HepG2 (cell line): ENCODE measurements around the gene PSMB3. TPM values are rescaled to one million over a fixed set of nuclear protein-coding genes. Genes with fewer than 3 reads are reported as not detected.

ENCODE experiments used
- AHR ChIP-seq: IDR thresholded peaks from 2 replicates; pipeline ENCODE4 v1.6.1; 2018; ENCODE audit warnings: missing genetic modification reagents, missing compliant biosample characterization
- CHD2 ChIP-seq: IDR thresholded peaks from 2 replicates; pipeline ENCODE4 v1.6.1; 2011; ENCODE audit warnings: low read depth, low read length, improper control_type of control experiment
- HNF4A ChIP-seq: sonication (generic); formaldehyde crosslinking; IDR thresholded peaks from 2 replicates; pipeline ENCODE4 v1.4.0; 2020; ENCODE audit warnings: missing genetic modification reagents
- NCOA1 ChIP-seq: sonication (generic); formaldehyde crosslinking; IDR thresholded peaks from 2 replicates; pipeline ENCODE4 v1.9.0; 2021; ENCODE audit warnings: missing genetic modification reagents
- NONO ChIP-seq, 2 experiments: fragments of 450-650 bp in 1 of 2; sonication (generic) in 1 of 2; formaldehyde crosslinking in 1 of 2; IDR thresholded peaks in 1 of 2; conservative IDR thresholded peaks in 1 of 2; 2 replicates each; pipeline versions ENCODE4 v1.6.1 to v1.8.0; 2017 to 2022; ENCODE audit warnings: mild to moderate bottlenecking in 1 of 2, missing genetic modification reagents in 1 of 2, moderate library complexity in 1 of 2
- SMAD3 ChIP-seq: sonication (generic); formaldehyde crosslinking; IDR thresholded peaks from 2 replicates; pipeline ENCODE4 v1.4.0; 2020; ENCODE audit warnings: missing genetic modification reagents
- SRSF1 ChIP-seq: fragments of 200-400 bp; formaldehyde crosslinking; optimal IDR thresholded peaks from 2 replicates; pipeline ENCODE3; 2017; ENCODE audit warnings: mild to moderate bottlenecking, low read depth, low read length, moderate library complexity
- ZNF225 ChIP-seq: sonication (generic); formaldehyde crosslinking; IDR thresholded peaks from 2 replicates; pipeline ENCODE4 v1.4.0; 2020; ENCODE audit warnings: mild to moderate bottlenecking, missing genetic modification reagents
- ZNF33B ChIP-seq: sonication (generic); formaldehyde crosslinking; IDR thresholded peaks from 2 replicates; pipeline ENCODE4 v1.5.1; 2020; ENCODE audit warnings: mild to moderate bottlenecking, missing genetic modification reagents
- ZNF354B ChIP-seq: sonication (generic); formaldehyde crosslinking; IDR thresholded peaks from 2 replicates; pipeline ENCODE4 v1.8.0; 2022; ENCODE audit warnings: mild to moderate bottlenecking, missing genetic modification reagents
- ZNF709 ChIP-seq: sonication (generic); formaldehyde crosslinking; IDR thresholded peaks from 2 replicates; pipeline ENCODE4 v1.5.0; 2020; ENCODE audit warnings: mild to moderate bottlenecking, missing genetic modification reagents
- ZNF749 ChIP-seq: sonication (generic); formaldehyde crosslinking; IDR thresholded peaks from 2 replicates; pipeline ENCODE4 v1.8.0; 2022; ENCODE audit warnings: mild to moderate bottlenecking, missing genetic modification reagents, moderate library complexity, borderline replicate concordance
- polyA plus RNA-seq, 8 experiments: library from polyadenylated mRNA; depleted of rRNA in 3 of 8; stranded (reverse) in 7 of 8; unstranded in 1 of 8; fragments of >200 nt; fragmentation: Illumina TruSeq in 4 of 8; extraction: Trizol in 4 of 8; gene quantifications; 2 replicates each; pipeline versions ENCODE4 v1.2.1 to v1.2.3, GENCODE V29; 2011 to 2016; ENCODE audit warnings: low read depth in 4 of 8, missing spikeins in 1 of 8, mixed read lengths in 1 of 8; ENCODE audit not compliant: insufficient read depth in 1 of 8
- total RNA-seq, 5 experiments: library from RNA; depleted of rRNA; stranded (reverse); fragments of >200 nt; fragmentation: Illumina TruSeq; extraction: Trizol; gene quantifications; 2 replicates each; pipeline ENCODE4 v1.2.3, GENCODE V29; 2016; ENCODE audit warnings: low read depth in 1 of 5
- TF ChIP-seq, protein P1 (sequence below): fragments of 450-650 bp; IDR thresholded peaks from 2 replicates; pipeline ENCODE4 v1.6.1; 2017
- TF ChIP-seq, protein P2 (sequence below): sonication (generic); formaldehyde crosslinking; IDR thresholded peaks from 2 replicates; pipeline ENCODE4 v1.4.0; 2020; ENCODE audit warnings: missing genetic modification reagents
- TF ChIP-seq, protein P3 (sequence below): sonication (generic); formaldehyde crosslinking; IDR thresholded peaks from 2 replicates; pipeline ENCODE4 v1.4.0; 2020; ENCODE audit warnings: missing genetic modification reagents; ENCODE audit errors: not compliant biosample characterization
- TF ChIP-seq, protein P4 (sequence below): sonication (generic); formaldehyde crosslinking; IDR thresholded peaks from 2 replicates; pipeline ENCODE4 v1.5.0; 2020; ENCODE audit warnings: missing genetic modification reagents
- TF ChIP-seq, protein P5 (sequence below): sonication (generic); formaldehyde crosslinking; IDR thresholded peaks from 2 replicates; pipeline ENCODE4 v1.8.1; 2023; ENCODE audit warnings: missing genetic modification reagents, mild to moderate bottlenecking, borderline replicate concordance
- TF ChIP-seq, protein P6 (sequence below): IDR thresholded peaks from 2 replicates; pipeline ENCODE4 v1.6.1; 2016
- TF ChIP-seq, protein P7 (sequence below): sonication (generic); formaldehyde crosslinking; IDR thresholded peaks from 2 replicates; pipeline ENCODE4 v1.5.1; 2020; ENCODE audit warnings: missing genetic modification reagents, mild to moderate bottlenecking, borderline replicate concordance

The PSMB3 gene
- total and polyA plus RNA-seq, 2 of the 13 experiments (the other 11 are each of a cell fraction or from before 2014, with no cell fraction given) = 366 to 517 TPM

DNA sequence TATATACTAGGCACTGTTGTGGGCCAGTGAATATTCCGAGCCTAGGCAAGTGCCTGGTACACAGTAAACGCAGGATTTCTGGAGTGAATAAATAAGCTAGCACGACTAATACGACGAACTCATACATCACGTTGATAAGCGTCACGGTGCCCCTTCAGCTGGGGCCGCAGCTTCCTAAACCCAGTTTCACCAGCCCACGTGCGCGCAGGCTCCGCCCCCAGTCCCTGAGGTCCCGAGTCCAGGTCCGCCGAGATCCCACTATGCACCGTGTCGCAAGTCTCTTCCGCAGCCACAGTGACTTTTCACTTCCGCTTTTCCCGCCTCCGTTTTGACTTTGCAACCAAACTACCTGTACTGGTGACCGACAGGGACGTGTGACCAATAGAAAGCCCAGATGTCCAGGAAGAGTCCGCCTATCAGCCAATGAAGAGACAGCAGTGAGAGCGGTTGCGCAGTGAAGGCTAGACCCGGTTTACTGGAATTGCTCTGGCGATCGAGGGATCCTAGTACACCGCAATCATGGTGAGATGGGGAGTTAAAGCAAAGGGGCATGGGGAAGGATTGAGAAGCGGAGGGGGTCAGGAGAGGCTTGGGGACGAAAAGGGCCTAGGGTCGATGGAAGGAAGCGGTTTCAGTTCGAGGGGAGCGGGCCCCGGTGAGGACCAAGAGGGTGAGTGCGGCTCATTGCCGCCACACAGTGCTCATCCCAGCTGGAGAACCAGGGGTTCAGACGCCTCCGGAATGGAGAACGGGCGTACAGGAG is at the start of gene PSMB3 (continued):
- TF ChIP-seq, protein P1, sequence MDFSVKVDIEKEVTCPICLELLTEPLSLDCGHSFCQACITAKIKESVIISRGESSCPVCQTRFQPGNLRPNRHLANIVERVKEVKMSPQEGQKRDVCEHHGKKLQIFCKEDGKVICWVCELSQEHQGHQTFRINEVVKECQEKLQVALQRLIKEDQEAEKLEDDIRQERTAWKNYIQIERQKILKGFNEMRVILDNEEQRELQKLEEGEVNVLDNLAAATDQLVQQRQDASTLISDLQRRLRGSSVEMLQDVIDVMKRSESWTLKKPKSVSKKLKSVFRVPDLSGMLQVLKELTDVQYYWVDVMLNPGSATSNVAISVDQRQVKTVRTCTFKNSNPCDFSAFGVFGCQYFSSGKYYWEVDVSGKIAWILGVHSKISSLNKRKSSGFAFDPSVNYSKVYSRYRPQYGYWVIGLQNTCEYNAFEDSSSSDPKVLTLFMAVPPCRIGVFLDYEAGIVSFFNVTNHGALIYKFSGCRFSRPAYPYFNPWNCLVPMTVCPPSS = no peak
- TF ChIP-seq HNF4A (CRISPR knock-in tag) (peak; percentile 72), NCOA1 (CRISPR knock-in tag) (peak; percentile 64; the same call in 1 of the 2 replicates), ZNF749 (0 out of 2 replicates have a peak, but pooled peaks have one; percentile 52), SMAD3 (CRISPR knock-in tag) (peak; percentile 57; the same call in 1 of the 2 replicates), ZNF225 (CRISPR knock-in tag) (peak; percentile 53; the same call in 1 of the 2 replicates), SRSF1 (peak; percentile 43), ZNF33B (0 out of 2 replicates have a peak, but pooled peaks have one; percentile 81), NONO (IDR thresholded peaks at IDR 0.05) (no peak), NONO (CRISPR knock-in tag; conservative IDR thresholded peaks at IDR 0.05) (peak; percentile 62), ZNF709 (no peak), AHR (no peak; the same call in 1 of the 2 replicates), ZNF354B (CRISPR knock-in tag) (0 out of 2 replicates have a peak, but pooled peaks have one; percentile 90), CHD2 (peak; percentile 79)
- TF ChIP-seq, protein P2, sequence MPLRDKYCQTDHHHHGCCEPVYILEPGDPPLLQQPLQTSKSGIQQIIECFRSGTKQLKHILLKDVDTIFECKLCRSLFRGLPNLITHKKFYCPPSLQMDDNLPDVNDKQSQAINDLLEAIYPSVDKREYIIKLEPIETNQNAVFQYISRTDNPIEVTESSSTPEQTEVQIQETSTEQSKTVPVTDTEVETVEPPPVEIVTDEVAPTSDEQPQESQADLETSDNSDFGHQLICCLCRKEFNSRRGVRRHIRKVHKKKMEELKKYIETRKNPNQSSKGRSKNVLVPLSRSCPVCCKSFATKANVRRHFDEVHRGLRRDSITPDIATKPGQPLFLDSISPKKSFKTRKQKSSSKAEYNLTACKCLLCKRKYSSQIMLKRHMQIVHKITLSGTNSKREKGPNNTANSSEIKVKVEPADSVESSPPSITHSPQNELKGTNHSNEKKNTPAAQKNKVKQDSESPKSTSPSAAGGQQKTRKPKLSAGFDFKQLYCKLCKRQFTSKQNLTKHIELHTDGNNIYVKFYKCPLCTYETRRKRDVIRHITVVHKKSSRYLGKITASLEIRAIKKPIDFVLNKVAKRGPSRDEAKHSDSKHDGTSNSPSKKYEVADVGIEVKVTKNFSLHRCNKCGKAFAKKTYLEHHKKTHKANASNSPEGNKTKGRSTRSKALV (CRISPR knock-in tag) = no peak
- TF ChIP-seq, protein P3, sequence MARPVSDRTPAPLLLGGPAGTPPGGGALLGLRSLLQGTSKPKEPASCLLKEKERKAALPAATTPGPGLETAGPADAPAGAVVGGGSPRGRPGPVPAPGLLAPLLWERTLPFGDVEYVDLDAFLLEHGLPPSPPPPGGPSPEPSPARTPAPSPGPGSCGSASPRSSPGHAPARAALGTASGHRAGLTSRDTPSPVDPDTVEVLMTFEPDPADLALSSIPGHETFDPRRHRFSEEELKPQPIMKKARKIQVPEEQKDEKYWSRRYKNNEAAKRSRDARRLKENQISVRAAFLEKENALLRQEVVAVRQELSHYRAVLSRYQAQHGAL (CRISPR knock-in tag) = peak; percentile 74
- TF ChIP-seq, protein P4, sequence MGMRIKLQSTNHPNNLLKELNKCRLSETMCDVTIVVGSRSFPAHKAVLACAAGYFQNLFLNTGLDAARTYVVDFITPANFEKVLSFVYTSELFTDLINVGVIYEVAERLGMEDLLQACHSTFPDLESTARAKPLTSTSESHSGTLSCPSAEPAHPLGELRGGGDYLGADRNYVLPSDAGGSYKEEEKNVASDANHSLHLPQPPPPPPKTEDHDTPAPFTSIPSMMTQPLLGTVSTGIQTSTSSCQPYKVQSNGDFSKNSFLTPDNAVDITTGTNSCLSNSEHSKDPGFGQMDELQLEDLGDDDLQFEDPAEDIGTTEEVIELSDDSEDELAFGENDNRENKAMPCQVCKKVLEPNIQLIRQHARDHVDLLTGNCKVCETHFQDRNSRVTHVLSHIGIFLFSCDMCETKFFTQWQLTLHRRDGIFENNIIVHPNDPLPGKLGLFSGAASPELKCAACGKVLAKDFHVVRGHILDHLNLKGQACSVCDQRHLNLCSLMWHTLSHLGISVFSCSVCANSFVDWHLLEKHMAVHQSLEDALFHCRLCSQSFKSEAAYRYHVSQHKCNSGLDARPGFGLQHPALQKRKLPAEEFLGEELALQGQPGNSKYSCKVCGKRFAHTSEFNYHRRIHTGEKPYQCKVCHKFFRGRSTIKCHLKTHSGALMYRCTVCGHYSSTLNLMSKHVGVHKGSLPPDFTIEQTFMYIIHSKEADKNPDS (CRISPR knock-in tag) = no peak
- TF ChIP-seq, protein P5, sequence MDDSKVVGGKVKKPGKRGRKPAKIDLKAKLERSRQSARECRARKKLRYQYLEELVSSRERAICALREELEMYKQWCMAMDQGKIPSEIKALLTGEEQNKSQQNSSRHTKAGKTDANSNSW = 0 out of 2 replicates have a peak, but pooled peaks have one; percentile 63
- TF ChIP-seq, protein P6, sequence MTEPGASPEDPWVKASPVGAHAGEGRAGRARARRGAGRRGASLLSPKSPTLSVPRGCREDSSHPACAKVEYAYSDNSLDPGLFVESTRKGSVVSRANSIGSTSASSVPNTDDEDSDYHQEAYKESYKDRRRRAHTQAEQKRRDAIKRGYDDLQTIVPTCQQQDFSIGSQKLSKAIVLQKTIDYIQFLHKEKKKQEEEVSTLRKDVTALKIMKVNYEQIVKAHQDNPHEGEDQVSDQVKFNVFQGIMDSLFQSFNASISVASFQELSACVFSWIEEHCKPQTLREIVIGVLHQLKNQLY (CRISPR knock-in tag) = peak; percentile 26
- TF ChIP-seq, protein P7, sequence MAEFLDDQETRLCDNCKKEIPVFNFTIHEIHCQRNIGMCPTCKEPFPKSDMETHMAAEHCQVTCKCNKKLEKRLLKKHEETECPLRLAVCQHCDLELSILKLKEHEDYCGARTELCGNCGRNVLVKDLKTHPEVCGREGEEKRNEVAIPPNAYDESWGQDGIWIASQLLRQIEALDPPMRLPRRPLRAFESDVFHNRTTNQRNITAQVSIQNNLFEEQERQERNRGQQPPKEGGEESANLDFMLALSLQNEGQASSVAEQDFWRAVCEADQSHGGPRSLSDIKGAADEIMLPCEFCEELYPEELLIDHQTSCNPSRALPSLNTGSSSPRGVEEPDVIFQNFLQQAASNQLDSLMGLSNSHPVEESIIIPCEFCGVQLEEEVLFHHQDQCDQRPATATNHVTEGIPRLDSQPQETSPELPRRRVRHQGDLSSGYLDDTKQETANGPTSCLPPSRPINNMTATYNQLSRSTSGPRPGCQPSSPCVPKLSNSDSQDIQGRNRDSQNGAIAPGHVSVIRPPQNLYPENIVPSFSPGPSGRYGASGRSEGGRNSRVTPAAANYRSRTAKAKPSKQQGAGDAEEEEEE (CRISPR knock-in tag) = no peak; the same call in 1 of the 2 replicates
